NCI-H82 treated with DMSO at 0.1 percent for 48 hours (cell line): ENCODE measurements around the gene FAM53B.

Experiments used
- DNase-seq: peaks from one replicate; lab custom pipeline; 2025; ENCODE audit not compliant: unreplicated experiment; lab: John Stamatoyannopoulos, UW

Gene FAM53B

DNA sequence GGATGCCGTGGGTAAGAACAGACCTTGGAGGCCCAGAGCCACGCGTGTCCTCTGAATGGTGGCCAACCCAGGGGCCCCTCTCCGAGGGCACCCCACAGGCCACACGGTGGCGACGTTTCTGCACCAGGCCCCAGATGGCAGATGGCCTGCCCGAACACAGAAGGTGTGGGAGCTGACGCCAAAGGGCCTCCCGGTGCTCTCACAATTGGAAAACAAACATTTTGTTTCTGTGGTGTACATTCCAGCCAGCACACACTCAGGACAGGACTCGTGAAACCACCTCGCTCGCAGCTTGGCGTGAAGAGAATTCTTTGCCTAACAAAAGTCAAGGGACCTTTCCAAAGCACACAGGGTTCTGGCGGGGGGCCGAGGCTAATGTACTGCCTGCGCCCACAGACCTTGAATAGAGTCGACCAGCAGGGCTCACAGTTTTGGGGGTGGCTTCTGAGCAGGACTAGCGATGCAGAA, 112.1 kb downstream of the FAM53B start:
- no peak for DNase-seq

DNA sequence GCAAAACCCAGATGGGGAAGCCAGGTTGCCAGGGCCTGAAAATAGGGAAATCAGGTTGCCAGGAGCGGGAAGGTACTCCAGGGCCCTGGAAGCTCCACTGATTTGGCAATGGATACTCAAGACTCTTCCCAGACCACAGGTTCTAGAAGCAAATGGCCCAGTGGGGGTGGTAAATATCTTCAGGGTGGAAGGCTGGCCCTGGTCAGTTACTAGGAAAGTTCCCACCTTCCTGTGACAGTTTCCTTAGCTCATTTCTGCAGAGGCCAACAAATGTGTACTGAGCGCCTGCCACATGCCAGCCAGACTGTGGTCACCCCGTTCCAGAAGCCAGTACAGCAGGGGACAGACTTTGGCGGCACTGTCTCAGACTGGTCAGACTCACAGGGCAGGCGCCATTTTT, 113.6 kb downstream of the FAM53B start:
- no peak for DNase-seq

DNA sequence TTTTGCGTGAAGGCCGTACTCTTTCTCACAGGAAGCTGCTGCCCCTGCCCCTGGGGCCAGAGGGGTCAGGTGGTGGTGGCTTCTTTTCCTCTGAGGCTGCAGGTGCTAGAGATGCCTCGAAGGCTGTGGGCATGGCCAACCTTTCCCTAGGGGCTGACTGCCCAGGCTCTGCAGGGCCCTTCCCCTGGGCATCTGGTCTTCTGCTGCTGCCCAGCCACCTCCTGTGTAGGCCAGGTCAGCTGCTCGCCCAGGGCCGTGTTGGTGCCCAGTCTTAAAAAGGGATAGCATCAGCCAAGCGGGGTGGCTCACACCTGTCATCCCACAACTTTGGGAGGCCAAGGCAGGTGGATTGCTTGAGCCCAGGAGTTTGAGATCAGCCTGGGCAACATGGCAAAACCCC, 114.3 kb downstream of the FAM53B start:
- no peak for DNase-seq

DNA sequence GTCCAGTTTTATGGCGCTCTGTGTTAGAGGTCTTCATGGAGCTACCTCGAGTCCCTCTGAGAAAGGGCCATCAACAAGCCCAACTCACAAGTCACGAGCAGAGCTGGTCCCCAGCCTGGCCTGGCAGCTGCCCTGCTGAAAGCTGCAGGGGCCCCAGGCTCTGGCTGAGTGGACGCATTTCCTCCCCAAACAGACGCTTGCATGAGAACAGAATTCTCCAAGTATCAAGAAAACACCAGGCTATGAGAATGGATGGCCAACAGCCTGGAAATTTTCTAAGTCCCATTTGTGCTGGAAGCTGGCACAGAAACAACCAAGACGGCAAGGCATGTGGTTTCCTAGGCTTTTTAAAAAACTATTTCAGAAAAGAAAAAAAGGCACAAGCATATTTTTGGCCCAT, 114.8 kb downstream of the FAM53B start:
- DNase-seq = no peak

DNA sequence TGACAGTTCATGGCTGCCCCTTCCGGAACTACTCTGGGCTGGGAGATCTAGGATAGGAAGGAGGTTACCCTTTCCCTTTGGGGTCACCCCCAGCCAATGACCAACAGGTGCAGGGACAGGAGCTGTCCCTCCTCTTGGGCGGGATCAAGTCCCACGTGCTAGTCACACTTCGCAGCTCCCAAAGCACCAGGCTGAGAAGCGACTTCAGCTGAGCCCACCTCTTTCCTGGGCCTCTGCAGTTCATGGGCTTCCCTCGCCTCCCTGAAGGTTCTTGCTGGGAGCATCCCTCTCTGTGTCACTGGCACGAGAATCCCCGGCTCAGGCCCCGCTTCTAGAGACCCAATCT, 115.5 kb downstream of the FAM53B start:
- no peak for DNase-seq

DNA sequence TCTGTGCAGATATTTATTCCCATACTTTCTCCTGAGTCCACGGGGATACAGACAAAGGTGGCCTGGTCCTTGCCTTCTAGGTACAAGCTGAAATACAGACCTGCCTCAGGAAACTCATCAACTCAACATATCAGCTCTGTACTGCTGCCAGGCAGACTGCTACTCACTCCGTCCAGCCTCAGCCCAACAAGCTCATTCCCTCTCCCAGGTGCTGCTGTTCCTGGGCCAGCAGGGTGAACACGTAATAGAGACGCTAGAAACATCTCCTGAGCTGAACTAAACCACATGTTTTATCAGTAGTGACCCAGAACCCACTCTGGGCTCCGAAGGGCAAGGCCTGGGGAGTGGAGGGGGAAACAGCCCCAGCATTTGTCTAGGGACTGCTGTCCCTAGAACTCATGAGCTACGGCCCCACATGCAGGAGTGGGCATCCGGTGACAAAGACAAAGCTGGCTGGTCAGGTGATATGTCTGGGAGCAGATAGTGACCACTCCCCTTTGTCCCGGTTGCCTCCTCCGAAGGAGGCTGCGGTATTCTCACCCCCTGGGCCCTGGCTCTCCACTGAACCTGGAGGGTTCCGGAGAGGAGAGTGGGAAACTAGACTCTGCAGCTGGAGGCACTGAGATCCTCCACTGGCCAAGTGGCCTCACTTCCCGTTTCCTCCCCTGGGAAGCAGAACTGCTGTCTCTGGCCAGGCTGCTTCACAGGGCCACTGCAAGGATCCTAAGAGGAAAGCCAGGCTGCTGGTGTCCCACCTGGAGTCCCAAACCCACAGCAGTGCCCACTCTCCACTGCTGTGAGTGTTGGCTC, 116.1 kb downstream of the FAM53B start:
- DNase-seq = no peak

DNA sequence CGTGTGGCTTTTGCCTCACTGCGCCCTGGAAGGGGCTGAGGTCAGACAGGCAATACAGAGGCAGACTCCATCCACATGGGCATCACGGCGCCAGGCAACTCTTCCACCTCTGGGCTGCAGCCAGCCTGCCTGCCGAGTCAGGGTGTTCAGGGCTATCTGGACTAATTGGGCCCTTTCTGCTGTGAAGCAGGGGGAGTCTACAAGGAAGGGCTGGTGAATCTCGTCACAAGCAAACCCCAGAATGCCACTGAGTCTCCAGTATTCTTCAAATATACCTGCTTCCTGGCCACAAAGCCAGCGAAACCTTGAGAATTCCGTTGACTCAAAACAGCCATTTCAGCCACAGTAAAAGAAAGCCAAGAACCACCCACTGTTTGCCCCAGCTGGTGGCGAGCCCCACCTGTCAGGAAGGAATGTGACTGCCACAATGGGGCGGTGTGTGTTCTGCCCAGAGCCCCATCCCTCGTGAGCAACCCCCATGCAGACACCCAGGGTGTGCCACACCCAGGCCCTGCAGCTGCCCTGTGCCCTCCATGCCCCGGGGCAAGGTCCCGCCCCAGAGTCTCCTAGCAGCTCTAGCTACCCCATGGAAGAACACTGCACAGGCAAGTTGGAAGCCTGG, 117.3 kb downstream of the FAM53B start:
- no peak for DNase-seq

DNA sequence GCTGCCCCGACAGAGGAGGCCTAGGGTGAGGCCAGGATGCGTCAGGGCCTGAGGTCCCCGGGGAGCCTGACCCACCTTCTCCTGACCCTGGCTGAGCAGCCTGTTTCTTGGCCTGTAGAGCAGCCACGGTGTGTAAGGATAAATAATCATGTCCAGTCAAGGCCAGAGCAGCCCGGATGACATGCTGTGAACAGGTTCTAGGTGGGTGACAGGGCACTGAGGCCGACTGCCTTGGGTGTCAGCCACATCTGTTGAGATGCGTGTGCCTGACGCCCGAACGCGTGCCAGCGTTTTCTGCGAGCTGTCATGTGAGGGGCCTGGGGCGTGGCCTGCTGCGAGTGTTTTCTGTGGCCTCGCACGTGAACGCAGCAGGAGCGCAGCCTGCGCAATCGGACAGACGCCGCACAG, 118.3 kb downstream of the FAM53B start:
- DNase-seq = no peak

DNA sequence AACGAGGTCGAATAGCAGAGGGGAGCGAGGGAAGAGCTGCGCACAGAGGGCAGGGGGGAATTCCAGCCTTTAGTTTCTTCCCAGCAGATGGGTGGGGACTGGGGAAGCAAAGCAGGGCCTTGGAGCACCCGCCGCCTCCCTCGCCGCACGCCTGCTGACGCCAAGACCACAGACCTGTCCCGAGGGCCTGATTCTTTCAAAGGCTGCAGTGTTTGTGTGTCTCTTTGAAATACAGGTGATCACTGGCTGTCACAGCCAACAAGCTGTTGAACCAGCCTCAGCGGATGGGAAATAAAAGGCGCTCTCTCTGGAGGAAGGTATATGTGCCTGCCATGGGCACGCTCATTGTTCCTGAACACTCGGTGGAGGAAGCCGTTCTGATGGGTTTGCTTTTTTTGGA, 119.3 kb downstream of the FAM53B start:
- no peak for DNase-seq

DNA sequence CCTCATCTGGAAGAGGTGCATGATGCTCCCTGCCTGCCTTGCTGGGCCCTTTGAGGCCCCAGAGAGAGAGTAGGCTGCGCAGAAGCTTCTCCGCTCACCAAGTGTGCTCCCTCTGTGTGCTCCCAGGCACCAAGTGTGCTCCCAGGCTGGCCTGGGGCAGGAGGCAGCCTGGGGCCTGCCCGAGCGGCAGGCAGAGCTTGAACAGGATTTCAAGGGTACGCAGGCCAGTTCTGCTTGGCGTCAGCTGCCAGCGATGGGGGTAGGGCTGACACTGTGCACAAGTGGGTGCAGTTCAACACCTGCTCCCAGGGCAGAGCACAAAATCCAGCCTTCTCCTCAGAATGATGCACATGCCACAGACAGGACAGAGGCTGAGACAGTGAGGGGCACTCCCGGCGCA, 119.7 kb downstream of the FAM53B start:
- DNase-seq = no peak

DNA sequence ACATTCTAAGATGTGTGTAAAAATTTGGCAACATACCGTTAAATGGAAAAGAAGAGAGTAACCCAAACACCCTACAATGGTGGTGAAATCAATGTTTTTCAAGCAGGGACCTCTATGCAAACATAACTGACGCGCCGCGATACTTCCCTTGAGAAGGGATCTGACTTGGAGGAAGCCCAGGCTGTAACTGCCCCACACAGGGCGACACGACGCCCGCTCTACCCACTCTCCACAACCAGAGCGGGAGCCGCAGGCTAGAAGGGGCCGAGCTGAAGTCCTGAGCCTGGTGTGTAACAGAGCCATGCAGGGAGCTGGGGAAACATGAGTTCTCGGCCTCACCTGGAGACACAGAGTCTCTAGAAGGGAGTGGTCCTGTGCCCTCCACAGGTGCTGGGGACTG, 120.2 kb downstream of the FAM53B start:
- DNase-seq = no peak

DNA sequence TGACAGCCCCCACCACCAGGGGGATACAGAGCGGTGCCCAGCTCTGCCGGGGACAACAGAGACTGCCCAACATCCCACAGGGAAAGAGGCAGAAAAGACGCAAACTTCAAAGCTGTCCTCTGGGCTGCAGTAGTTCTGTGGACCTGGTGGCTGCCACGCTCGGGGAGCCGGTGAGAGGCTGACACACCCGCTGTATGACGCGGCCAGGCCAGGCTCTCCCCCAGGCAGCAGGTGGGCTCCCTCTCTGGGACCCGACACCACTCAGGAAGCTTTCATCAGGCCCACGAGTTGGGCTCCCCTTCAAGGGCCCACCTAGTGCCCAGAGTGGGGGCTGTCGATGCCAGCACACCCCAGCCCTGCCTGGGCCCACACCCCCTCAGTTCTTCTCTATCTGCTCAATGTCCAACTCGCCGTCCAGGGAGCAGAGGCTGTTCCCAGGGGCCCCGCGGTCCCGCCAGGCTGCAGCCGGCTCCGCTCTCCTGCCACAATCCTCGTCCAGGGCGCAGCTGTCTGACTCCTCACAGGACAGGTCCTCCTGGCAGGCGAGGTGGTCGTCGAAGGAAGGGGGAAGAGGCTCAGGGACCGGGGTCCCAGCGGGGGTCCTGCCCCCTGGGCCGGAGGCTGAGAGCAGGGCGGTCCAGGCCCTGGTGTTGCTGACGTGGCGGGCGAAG, 121.2 kb downstream of the FAM53B start:
- no peak for DNase-seq

DNA sequence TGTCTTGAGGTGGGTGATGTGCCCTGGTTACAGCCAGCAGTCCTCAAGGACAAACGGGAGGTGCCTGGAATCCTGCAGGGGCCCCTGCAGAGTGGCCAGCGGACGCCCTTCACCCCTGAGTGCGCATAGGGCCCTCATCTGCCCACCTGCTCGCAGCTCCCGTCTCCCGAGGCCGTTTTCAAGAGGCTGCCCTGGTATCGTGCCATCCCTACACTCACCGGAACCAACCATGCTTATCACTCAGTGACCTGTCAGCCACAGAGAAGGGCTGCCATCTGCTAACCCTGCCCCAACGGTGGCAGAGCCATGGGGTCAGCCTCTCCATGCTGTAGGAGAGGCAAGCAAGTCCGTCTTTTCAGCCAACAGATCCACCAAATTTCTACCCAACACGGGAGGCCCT, 122.0 kb downstream of the FAM53B start:
- DNase-seq = no peak

DNA sequence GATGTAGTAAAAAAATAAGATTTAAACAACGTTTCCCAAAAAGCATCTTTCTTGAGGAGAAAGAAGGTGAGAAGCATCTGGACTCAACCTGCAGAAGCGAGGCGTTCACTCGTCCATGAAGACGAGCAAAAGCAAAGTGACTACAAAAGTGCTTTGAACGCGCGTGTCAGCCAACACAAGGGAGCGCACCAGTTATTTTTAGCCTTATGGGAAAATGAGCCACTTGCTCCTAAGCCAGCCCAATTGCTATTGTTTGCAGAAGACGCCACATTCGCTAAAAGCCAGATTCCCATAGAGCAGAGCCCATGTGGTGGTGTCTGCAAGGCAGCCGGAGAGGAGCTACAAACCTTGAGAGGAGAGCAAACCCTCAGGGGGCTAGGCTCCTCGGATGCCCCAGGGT, 122.5 kb downstream of the FAM53B start:
- DNase-seq = no peak

DNA sequence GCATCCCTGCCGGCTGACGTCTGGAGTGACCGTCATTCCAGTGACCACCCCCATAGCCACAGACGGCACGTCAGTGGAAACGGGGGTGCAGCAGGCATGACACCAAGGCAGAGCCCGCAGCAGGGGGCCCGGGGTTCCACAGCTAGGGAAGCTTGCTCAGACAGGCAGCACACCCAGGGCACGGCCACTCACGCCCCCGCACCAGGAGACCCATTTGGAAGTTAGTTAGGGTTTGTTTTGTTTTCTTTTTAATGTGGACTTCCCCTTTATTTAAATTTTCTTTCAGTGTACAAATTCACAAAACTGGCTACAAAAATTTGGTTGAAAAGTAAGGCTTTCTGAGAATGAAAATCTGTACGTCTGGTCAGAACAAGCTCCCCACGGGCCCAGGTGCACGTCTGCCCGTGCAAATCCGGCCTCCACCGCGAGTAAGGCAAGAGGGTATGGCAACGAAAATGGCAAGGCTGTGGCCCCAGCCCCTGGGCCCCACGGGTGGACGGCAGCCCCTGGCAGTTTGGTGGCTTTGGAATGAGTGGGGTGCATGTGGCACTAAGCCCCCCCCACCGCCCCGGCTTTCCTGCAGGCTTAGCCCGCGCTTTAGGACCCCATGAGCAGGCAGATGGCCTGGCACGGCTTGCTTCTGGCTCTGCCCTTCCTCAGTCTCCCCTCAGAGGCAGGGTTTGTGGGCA, 124.2 kb downstream of the FAM53B start:
- DNase-seq = no peak

DNA sequence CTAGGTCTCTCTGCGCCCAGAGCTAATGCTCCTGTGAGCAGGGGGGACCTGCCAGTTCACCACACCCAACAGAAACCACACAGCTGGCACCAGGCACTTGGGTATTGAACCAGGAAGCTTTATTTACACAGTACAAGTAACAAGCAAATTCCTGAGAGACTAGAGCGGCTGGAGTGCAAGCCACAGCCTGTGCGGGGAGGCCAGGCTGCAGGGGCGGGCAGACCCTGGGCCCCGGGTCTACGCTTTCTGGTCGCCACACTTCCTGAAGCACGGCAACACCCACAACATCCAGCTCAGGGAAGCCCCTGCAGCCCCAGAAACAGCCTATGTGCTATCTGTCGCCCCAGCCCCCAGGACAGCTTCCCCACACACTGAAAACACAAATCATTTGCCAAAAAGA, 125.0 kb downstream of the FAM53B start:
- no peak for DNase-seq

DNA sequence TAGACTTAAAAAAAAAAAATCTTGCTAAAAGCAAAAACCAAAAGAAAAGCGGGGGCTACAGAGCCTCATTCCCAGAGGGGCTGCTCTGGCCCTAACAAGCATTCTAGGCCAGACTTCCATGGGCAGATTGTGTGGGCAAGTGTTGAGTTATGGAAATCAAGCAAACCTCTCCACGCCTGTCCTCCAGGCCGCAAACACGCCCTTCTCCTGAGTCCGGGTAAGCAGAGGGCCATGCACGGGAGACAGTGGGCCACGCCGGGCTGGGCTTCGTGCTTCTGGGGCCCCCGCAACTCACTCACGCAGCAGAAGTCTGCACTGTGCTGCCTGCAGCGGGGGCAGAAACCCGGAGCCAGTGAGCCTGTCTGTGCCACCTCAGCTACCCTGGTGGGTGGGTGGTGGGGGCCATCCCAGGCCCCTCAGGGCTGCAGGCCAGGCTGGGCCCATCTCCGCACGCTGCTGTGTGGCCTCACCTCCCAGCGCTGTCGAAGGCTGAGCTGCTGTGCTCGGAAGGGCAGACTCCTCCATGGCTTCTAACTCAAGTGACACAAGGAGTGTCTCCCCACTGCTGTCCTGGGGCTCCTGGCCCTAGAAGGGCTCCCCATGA, 125.6 kb downstream of the FAM53B start:
- DNase-seq = no peak

DNA sequence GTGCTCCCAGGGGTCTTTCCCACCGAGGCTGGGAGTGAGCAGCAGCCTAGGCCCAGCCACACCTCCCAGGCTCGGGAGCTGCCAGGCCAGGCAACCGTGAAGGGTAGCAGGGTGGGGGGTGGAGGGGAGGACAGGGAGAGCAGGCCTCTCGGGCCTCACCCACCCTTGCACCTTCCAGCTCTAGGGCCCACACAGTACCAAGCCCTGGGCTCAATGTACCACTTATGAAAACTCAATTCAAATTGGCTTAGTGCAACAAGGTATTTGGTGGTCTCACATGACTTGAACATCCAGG, 127.4 kb downstream of the FAM53B start:
- DNase-seq = no peak

DNA sequence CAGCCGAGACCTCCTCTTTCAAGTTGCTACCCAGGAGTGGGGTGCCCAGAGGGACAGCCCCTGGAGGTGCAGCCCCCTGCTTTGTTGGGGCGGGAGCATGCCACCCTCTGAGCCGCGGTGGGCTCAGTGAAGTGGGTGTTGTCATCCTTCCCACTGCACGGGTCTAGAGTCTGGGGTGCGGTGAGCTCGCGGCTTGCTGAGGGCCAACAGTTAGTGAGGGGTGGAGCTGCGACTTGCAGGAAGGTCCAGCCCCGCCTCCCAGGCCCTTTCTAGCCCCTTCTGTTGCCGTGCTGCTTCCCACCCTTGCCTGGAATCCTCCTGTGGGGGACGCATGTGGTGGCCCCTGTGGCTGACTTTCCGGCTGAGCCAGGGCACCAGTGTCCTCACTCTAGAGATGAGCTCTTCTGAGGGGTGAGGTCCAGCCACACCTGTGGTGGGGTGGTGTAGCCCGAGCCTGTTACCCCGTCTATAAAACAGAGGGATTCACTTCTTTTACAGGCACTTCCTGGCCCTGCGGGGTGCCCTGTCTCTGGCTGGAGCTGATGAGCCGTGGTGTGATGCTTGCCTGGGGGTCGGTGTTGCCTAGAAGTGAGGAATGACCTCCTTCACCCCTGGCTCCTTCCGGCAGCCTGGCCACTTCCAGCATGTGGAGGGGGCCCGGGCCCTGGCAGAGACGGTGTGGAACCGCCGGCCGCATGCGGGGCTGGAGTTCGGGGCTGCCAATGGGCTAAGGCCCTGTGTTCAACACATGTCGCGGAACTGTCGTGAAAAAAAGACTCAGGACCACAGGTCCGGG, 127.9 kb downstream of the FAM53B start:
- DNase-seq = no peak

DNA sequence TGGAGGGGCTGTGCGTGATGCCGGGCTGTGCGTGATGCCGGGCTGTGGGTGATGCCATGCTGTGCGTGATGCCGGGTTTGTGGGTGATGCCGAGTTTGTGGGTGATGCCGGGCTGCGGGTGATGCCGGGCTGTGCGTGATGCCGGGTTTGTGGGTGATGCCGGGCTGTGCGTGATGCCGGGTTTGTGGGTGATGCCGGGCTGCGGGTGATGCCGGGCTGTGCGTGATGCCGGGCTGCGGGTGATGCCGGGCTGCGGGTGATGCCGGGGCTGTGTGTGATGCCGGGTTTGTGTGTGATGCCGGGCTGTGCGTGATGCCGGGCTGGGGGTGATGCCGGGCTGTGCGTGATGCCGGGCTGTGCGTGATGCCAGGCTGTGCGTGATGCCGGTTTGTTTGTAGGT, 128.9 kb downstream of the FAM53B start:
- no peak for DNase-seq
